ENCODE data around the gene GMCL2.

The GMCL2 gene

DNA sequence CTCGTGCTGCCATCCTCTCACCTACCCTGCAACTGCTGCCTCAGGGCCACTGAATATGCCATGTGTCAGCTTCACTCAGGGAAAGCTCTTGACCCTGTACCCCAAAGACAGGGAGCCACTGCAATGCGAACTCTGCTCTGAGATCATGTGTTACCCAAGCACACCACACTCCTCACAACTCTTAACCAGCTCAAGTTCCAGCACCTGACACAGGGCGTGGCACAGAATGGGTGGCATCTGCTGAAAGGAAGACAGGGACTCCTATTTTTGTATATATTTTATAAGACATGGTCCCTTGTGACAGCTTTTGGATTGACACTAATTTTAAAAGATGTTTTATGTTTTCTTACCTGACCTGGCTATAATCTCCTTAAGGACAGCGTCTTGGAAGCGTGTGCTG, 34.7 kb upstream of the GMCL2 start:
- no peak for DNase-seq

DNA sequence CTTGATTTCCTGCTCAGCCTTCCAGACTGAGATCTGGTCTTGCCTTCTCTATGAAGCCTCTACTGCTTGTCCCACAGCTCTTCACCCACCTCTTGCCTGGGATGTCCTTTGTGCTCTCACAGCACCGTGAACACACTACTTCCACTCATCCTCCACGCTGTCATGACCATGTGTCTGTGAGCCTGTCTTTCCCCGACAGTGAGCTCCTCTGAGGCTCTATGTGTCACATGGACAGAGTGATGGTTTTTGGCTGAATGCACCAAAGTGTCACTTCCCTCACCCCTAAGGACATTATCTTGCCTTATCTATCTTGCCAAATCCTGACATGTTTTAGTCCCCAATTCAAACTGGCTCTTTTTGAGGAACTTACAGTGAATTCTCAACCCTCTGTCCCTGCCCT, 34.1 kb upstream of the GMCL2 start:
- no peak for DNase-seq

DNA sequence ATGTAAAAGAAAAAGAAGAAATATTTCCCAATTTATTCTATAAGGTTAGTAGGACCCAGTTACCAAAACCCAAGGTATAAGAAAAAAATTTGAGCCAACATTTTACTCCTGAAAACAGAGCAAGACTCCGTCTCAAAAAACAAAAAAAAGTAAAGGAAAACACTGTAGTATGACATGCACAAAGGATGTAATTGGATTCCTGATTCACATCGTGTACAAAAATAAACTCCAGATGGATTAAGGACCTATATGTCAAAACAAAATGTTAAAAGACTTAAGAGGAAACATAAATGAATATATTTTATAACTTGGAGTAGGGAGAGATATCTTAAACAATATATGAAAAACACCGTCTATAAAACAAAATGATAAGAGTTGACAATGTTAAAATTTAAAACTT, 31.7 kb upstream of the GMCL2 start:
- DNase-seq: no peak

DNA sequence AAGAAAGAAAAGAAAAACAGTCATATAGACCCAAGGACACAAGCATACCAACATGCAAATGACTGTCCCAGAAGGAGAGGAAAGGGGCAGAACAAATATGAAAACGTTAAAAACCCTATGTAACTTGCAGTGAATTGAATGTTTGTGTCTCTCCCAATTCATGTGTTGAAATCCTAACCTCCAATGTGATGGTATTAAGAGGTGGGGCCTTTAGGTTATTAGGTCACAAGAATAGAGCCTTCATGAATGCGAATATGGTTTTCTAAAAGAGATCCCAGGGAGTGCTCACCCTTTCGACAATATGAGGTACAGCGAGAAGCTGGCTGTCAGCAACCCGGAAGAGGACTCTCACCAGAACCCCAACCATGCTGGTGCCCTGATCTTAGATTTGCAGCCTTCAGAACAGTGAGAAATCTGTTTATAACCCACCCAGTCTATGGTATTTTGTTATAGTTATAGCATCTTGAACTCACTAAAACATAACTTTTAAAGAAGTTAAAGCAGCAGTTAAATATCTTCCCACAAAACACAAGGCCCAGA, 31.1 kb upstream of the GMCL2 start:
- no peak for DNase-seq

DNA sequence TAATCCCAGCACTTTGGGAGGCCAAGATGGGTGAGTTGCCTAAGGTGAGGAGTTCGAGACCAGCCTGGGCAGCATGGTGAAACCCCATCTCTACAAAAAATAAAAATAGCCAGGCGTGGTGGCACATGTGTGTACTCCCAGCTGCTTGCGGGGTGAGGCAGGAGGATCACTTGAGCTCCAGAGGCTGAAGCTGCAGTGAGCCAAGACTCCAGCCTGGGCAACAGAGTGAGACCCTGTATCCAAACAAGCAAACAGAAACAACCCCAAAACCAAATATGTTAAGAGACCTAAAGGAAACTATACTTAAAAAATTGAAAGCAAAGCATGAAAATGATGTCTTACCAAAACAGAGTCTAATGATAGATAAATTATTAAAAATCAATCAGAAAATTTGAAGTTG, 29.6 kb upstream of the GMCL2 start:
- no peak for DNase-seq

DNA sequence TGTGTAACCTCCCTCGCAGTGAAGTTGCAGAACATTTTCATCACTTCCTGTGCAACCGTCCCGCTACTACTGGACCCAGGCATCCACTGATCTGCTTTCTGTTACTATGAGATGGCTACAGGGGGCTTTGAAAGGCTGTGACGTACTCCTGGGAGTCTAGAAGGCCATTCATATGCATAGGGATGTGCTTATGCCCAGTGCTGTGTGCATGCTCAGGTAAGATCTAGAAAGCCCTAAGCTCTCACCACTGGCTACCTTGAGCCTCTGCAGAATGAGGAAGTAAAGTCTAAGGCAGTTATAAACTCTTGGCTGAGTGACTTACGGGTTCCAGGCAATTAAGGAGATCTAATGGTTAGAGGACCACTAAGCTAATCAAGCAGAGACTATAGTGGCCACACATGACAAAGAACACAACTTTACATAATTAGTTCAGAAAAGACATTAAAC, 28.9 kb upstream of the GMCL2 start:
- DNase-seq: no peak

DNA sequence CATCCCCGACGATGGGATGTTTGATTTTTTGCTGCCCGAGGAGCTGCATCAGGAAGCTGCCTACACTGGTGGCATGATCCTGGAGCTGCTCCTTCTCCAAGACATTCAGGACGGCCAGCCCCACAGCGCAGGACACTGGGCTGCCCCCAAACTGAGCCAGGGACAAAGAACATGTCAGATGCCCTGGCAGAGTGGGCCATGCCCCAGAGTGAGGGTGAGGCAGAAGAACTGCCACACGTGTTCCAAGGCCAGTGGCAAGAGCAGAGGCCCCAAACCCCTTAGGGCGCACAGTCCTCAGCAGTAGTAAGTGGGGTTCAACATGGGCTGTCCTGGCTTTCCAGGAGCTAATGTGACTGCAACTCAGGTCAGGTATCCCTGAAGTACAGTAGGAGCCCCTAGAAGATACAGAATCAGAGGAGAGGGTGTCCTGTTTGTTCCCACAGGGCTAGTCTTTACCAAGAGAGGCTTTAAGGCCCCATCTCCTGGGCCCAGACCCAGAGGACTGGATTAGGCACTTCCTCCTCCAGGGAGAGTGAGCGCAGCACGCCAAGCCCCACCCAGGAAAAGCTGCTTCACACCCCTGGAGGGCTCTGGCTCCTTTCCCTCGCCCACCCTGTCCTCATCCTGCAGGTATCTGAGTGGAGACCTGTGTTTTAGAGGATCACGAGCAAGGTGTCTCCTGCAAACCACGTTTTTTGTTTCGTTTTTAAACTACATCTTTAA, 28.3 kb upstream of the GMCL2 start:
- no peak for DNase-seq

DNA sequence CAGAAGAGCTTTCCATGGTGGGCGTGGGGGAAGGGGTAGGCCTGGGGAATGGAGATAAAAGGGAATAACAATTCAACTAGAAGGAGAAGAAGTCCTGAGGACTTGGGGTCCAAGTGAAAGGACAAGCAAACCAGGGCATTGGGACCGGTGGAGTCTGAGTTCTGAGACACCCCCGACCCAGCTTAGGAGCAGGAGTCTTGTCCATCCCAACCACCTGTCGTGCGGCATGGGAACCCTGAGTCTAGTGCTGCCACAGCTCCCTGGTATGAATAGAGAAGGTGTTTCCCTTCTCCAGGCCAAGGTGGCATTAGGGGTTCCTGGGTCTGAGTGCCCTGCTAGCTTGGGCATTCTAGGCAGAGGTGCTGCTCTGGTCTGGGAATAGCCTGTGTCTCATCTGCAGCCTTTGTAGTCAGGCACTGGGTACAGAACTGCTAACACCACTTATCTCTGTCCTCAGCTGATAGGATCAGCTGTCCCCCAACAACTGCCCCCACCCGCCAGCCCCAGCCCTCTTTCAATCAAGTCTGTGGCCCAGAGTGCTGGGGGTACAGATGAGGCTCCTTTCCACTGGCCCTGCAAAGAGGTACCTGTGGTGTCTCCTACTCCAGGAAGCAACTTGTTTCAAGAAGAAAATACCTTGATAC, 27.1 kb upstream of the GMCL2 start:
- no peak for DNase-seq

DNA sequence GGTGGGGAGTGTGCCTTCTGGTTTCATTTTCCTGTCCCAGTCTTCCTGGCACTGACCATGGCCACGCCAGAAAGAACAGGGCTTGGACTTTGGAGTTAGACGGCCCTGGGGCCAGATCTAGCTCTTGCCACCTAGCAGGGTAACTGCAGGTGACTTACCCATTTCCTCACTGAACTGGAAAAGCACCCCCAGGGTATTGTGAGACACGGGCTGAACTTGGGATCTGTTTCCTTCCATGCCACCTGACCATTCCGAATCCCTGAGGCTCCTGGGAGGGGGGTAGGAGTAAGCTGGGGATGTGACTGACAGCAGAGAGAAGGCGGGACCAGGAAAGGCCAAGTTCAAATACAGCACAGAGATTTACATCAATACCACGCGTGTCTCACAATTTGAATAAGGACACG, 26.6 kb upstream of the GMCL2 start:
- no peak for DNase-seq

DNA sequence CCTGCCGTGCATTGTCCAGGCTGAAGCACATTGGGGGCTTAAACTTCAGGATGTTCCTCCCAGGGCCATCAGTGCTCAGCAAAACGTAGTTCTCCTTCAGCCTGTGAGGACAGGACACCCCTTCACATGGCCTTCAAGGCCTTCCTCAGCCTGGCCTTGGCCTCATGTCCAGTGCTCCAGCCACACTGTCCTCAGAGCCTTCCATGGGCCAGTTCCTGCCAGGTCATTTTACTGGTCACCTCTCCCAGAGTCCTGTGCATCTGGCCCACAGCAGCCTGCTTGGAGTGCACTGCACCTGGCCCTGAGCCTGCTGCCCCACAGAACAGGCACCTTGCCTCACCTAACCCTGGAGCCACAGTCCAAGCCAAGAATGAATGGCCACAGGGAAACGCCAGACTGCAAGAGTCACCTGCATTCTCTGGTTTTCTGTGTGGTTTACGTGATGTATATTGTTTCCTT, 25.9 kb upstream of the GMCL2 start:
- DNase-seq: no peak

DNA sequence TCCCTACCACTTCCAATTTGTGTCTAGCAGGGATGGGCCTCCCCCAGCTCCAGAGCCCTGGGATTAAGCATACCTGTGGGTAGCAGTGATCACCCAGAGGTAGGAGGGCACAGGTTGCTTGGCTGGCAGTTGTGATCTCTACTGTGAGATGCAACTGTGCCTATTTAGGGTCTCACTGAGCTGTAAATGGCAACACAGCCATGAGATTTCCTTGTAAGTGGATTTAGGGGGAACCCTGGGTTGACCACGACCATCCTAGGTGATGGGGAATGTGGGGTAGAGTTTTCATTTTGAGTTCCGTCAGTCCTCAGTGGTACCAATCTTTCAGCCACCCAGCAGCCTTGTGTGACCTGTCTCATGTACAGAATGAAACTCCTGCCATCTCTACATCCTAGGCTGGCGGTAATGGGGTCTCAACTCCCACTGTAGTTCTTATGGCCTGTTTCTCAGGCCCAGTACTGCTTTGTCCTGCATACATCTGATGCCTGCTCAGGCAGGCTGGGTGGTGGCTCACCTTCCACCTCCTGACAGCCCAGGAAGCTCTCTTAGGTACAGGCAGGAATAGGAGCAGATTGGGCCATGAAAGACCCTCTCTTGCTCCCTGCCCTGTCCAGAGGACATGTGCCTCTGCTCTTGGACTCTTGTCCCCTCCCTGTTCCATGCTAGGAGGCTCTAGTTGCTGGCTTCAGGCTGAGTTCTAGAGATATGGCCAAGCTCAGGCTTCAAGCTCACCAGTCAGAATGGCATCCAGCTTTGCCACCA, 25.3 kb upstream of the GMCL2 start:
- DNase-seq: no peak

DNA sequence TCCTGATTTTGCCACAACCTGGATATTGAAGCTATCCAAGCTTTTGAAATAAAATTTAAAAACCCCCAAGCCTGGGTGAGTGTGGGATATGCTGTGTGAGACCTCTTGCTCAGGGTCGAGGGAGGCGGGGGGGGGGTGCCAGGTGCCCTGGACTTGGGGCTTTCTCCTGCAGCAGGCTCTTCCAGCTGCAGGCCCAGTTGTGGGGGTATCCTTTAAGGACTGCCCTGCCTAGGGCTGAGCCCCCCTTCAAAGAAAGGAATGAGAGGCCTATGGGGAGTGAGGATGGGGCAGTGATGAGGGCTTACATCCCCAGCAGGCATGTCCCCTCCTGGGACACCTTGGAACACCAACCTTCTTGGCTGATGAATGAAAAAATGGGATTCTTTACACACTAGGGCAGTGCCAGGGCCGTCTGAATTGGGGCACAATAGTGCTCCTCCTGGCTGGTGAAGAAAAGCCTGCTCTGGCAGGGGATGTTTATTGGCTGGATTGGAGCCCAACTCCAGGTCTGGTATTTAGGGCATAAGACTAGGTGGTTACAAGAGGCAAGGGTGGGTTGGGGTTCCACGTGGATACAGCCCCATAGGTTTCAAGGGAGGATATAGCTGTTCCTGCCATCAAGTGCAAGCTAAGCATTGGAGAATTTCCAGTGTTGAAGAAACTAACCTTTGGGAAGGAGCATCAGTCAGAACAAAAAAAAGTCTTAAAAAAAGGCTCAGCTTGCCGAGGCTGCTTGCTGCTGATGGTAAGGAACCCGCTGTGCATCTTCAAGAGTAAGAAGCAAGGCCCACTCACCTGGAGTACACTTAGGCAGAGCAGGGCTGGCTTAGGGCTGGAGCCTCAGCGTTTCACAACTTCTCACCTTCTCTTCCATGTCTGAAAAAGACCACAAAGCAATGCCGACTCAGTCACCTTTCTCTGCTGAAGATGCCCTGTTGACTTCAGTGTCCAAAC, 24.2 kb upstream of the GMCL2 start:
- DNase-seq: no peak

DNA sequence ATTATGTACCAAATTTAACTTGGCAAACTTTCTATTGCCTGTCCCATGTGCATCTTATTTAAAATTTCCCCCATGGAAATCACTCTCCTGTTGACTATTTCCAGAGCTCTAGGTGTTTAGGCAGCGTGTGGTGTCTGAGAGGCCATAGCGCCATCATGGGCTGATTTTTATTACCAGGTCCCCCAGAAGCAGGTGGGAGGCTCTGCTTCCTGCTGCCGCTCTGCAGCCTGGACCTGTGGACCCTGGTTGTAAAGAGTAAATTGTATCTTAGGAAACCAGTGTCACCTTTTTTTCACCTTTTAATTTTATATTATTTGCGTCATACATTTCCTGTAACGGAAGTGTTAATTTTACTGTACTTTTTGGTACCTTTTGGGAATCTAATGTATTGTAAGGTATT, 23.5 kb upstream of the GMCL2 start:
- no peak for DNase-seq

DNA sequence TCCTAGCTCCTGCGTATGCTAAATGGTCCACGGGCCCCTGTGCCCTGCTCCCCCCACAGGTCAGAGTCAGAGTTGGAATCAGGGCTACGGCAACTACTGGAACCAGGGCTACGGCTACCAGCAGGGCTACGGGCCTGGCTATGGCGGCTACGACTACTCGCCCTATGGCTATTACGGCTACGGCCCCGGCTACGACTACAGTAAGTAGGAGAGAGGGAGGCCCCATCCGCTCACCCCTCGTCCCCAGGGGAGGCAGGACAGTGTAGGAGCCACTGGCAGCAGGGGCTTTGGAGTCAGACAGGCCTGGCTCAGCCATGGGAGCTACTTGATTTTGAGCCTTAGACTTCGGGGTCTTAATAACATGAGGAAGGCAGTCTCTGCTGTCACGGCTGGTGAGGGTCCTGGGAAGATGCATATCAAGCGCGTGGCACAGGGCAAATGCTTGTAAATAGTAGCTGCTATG, 22.9 kb upstream of the GMCL2 start:
- no peak for DNase-seq

DNA sequence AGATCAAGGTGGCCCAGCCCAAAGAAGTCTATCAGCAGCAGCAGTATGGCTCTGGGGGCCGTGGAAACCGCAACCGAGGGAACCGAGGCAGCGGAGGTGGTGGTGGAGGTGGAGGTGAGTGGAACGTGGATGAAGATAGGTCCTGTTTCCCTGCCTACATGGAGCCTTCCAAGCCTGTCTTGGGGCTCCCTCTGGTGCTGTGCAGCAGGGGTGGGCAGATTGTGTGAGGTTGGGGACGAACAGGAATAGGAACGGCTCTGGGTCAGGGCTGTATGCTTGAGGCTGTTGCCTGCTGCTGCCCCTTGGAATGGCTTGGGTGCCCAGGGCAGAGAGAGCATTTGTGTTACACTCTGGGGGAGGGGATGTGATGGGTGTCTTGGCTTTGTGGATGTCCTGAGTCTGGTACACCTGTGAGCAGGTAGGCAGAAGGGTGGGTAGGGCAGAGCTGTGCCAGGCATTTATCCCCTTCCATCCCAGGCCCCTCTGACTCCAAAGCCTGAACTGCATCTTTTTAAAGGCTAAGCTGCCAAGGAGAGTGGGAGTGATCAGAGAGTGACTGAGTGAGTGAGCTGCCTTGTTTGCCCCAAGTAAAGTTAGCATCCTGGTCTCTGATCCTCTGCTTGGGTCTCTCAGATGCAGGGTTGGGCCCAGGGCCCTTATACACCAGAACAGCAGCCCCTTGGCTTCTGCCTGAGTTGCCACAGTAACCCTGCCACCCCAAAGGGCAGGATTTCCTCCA, 22.3 kb upstream of the GMCL2 start:
- no peak for DNase-seq

DNA sequence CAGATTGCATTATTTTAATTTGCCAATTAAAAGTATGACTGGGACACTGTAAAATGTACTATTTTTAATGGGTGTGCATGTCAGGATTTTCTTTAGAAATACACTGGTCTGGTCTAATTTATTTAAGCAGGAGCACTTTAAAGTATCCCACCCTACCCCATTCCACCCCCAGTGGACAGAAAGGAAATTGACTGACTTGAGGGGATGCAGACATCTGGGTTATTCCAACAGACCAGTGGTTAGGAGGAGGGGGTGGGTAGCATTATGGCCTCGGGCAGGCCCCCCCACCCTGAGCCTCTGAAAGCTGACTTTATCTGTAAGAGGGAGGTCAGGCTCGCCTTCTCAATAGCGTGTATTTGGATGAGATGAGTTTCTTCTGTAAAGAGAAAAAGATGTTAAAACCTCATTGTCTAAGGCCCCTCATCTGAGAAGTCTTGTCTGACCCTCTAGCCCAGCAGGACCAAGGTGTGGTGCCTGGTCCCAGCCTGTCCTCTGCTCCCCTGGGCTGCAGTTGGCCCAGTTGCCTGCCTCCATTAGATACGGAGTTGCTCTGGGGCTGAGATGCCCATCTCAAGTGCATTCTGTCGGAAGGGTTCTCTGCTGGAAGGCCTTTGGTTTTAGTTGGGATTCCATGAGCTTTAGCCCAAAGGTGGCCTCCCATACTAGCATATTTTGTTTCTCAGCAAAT, 21.5 kb upstream of the GMCL2 start:
- no peak for DNase-seq

DNA sequence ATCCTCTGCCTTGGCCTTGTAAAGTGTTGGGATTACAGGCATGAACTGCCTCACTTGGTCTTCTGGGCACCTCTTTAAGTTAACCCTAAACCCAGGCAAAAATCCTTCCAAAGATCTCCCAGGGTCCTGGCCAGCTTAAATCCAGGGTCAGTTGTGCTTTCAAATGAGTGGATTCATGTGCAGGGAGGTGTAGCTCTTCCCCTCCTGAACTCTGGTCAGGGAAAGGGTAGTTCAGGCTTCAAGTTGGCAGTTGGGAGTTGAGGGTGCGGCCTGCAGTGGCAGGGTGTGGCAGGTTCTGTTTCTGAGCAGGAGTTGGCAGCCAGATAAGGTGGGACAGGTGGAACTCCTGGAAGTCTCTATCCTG, 20.7 kb upstream of the GMCL2 start:
- no peak for DNase-seq

DNA sequence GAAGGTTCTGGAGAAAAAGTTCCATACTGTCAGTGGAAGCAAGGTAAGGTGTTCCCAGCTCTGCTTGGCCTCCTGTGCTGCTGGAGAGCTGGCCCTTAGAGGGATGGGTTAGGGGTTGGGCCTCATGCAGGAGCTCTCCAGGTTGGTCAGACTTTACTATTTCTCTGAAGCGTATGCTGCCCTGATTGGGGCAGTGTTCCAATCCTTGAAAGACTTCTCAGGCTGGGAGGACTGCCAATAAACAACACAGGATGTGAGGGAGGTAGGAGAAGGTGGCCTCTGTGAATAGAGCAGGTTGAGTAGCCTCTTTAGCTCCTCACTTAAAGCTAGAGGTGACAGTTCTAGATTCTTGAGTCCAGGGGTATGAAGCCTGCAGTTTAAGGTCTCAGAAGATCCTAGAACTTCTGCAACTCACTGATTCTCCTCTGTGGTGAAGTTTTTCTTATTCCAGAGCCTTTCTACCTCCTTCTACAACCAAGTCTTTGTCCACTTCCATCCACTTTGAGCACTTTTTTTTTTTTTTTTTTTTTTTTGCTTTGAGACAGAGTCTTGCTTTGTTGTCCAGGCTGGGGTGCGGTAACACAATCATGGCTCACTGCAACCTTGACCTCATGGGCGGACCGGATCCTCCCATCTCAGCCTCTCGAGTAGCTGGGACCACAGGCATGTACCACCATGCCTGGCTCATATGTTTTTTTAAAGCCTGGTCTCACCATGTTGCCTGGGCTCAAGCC, 20.2 kb upstream of the GMCL2 start:
- DNase-seq: peak; percentile 62

DNA sequence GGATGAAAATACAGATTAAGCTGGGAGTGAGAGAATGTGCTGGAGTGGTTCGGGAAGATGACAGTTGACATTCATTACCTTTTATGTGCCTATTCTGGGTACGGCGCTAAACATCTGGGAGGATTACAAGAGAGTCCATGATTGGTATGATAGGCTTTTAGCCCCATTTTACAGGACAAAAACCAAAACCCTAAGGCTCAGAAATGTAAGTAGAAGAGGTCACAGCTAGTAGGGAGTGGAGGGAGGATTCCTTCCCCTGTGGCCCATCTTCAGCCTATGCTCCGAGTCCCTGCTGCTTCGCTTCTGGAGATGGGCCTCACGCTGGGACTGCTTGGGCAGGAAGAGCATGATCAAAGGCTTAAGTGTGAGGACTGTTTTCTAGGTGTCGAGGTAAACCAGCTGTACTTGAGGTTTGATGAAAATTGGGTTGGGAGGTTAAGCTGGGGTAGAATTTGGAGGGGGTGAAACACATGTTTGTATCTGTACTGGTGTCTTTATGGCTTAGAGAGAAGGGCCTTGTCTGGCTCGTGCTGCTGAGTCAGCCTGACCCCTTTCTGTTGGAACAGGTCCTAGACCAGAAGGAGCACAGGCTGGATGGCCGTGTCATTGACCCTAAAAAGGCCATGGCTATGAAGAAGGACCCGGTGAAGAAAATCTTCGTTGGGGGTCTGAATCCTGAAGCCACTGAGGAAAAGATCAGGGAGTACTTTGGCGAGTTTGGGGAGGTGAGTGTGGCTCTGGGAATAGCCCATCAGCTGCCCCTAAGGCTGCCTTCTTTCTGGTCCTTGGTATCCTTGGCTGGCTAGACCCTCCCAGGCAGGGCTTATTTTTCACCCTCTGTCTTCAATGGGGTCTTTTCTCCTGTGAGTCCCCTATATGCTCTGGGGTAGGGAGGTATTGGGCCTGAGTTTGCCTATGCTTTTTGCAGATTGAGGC, 19.3 kb upstream of the GMCL2 start:
- no peak for DNase-seq

All from fibroblast of skin of right biceps (primary cell).